BE2C (cell line): Measurements from ENCODE around the gene ENPP7. TPM values are rescaled to one million over a fixed set of nuclear protein-coding genes. Genes with fewer than 3 reads are reported as not detected.

ENCODE experiments used
- DNase-seq: peaks from one replicate; pipeline ENCODE4 v3.0.0-alpha.2; 2020
- H3K27me3 ChIP-seq: fragments of 250-450 bp; sonication (Bioruptor Pico); 2 replicates; pipeline ENCODE4 v1.5.1; 2020; ENCODE audit warnings: mild to moderate bottlenecking
- H3K36me3 ChIP-seq: fragments of 250-450 bp; sonication (Bioruptor Pico); 2 replicates; pipeline ENCODE4 v1.5.1; 2020; ENCODE audit warnings: mild to moderate bottlenecking
- H3K4me1 ChIP-seq: fragments of 250-450 bp; sonication (Bioruptor Pico); 2 replicates; pipeline ENCODE4 v1.5.1; 2020
- H3K4me3 ChIP-seq: 2 replicates; pipeline ENCODE4 v1.5.1; 2011; ENCODE audit warnings: low read depth, low read length
- H3K9me3 ChIP-seq: fragments of 250-450 bp; sonication (Bioruptor Pico); 2 replicates; pipeline ENCODE4 v1.5.1; 2020
- CTCF ChIP-seq: IDR thresholded peaks from 2 replicates; pipeline ENCODE4 v1.5.1; 2012; ENCODE audit warnings: mild to moderate bottlenecking, low read depth, low read length
- polyA plus RNA-seq: library from polyadenylated mRNA; unstranded; fragments of >200 nt; gene quantifications from one replicate; pipeline ENCODE4 v1.2.1, GENCODE V29; 2012; ENCODE audit warnings: low read depth, missing spikeins; ENCODE audit not compliant: insufficient read length, insufficient read depth

Gene ENPP7, protein sequence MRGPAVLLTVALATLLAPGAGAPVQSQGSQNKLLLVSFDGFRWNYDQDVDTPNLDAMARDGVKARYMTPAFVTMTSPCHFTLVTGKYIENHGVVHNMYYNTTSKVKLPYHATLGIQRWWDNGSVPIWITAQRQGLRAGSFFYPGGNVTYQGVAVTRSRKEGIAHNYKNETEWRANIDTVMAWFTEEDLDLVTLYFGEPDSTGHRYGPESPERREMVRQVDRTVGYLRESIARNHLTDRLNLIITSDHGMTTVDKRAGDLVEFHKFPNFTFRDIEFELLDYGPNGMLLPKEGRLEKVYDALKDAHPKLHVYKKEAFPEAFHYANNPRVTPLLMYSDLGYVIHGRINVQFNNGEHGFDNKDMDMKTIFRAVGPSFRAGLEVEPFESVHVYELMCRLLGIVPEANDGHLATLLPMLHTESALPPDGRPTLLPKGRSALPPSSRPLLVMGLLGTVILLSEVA
- polyA plus RNA-seq = not detected

DNA sequence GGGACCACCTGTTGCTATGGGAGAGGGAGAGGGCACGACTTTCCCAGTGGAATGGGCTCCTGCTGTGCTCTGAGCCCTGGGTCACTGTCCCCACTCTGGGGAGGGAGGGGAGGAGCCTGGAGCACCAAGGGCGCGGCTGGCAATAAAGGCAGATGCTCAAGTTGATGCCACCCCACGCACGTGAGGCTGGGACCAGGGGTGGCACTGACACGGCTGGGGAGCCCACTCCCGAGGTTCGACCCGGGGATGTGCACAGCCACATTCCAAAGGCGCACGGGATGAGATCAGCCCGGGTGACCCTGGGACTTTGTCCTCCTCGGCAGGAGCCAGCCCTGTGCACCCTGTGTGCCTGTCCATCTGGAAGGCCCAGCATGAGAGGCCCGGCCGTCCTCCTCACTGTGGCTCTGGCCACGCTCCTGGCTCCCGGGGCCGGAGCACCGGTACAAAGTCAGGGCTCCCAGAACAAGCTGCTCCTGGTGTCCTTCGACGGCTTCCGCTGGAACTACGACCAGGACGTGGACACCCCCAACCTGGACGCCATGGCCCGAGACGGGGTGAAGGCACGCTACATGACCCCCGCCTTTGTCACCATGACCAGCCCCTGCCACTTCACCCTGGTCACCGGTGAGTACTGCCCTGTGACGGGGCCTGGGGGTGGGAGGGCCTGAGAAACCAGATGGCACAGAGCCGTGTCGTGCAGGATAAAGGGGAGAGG lies at the start of gene ENPP7:
Gene ENPP7 (plus strand): TSS at position 175 of the 715 bp plus-strand sequence. CDS start 197 bp downstream, at position 372.
- TF ChIP-seq CTCF = no peak
- no peak for DNase-seq
- Histone ChIP-seq H3K36me3 (no peaks in the 10 kb centered on the region), H3K27me3 (no peaks in the 10 kb centered on the region), H3K4me1 (no peaks in the 10 kb centered on the region; the same call in 1 of the 2 replicates), H3K9me3 (no peaks in the 10 kb centered on the region), H3K4me3 (no peak within 1 kb of the TSS)

- Histone ChIP-seq H3K9me3 (no peaks in the 10 kb centered on the region), H3K4me3 (no peak overlapping the region), H3K27me3 (no peaks in the 10 kb centered on the region; the same call in 1 of the 2 replicates), H3K36me3 (no peaks in the 10 kb centered on the region), H3K4me1 (no peaks in the 10 kb centered on the region)
- no peak for TF ChIP-seq CTCF
- no peak for DNase-seq
Measured at GRCh38 chr17:79681101-79681621, 49.6 kb upstream of the ENPP7 start.

- TF ChIP-seq CTCF = no peak
- Histone ChIP-seq H3K36me3 (no peaks in the 10 kb centered on the region), H3K4me1 (no peaks in the 10 kb centered on the region), H3K27me3 (peaks cover under 1% of the 10 kb centered on the region; the same call in 1 of the 2 replicates), H3K9me3 (no peaks in the 10 kb centered on the region), H3K4me3 (no peak overlapping the region)
- no peak for DNase-seq
Measured at GRCh38 chr17:79681628-79682261, 49.0 kb upstream of the ENPP7 start.

DNA sequence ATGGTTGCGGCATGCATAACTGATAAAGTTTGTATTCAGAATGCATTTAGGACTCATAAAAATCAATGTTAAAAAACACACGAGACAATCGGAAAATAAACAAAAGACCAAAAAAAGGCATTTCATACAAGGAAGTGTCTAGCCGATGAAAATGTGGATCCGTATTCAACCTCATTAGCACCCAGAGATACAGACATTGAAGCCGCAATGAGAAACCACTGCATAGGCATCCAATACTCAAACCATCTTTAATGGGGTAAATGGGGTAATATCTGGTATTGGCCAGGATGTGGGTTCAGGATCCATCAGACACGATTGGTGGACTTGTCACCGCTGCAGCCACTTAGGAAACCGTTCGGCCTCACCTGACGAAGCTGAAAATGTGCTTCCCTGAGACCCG lies 47.4 kb upstream of the ENPP7 start:
- no peaks in the 10 kb centered on the region for H3K36me3 ChIP-seq
- DNase-seq = no peak
- no peak overlapping the region for H3K4me3 ChIP-seq
- no peaks in the 10 kb centered on the region for H3K9me3 ChIP-seq
- H3K27me3 ChIP-seq = peaks cover 3% of the 10 kb centered on the region; the same call in 1 of the 2 replicates
- no peaks in the 10 kb centered on the region for H3K4me1 ChIP-seq
- TF ChIP-seq CTCF = no peak

DNA sequence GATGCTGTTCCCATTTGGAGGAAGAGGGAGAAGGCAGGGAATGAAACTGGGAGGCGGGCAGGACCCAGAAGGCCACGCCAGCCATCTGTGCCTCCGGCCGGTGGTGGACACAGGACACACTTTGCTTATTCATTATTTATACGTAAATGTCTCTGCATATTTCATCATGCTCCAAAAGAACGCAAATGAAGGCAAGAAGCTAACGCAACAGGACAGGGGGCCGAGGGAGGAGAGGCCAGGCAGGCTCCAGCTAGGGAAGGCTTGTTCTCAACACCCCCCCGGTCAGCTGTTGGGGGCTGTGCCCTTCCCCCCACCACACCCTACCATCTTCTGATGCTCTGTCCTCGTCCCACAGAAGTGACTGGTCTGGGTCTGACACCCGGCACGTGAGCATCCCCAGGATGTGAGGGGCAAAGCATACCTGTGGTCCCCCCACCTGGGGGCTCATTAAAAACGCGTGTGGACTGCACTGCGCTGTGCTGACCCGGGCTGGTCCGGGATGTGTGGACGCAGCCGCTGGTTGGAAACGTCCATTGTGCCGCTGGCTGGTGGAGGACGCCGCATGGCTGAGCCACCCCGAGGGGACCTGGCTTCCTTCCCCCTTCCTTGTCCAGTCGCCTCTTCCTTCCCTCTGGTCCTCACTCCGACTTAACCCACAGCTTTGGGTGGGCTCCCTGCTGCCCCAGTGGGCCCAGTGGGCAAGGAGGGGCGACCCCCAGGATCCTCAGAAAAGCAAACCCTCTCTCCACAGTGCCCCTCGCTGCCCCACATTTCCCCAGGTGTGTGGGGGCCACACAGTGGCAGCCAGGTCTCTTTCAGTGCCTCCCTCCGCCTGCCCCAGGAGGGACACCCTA lies 46.4 kb upstream of the ENPP7 start:
- Histone ChIP-seq H3K4me3 (no peak overlapping the region), H3K36me3 (no peaks in the 10 kb centered on the region), H3K27me3 (peaks cover 5% of the 10 kb centered on the region), H3K4me1 (no peaks in the 10 kb centered on the region), H3K9me3 (no peaks in the 10 kb centered on the region)
- no peak for TF ChIP-seq CTCF
- DNase-seq = no peak
